GM23338 (cell line): ENCODE results near the gene WTIP. TPM values are rescaled to one million over a fixed set of nuclear protein-coding genes. Genes with fewer than 3 reads are reported as not detected.

Source experiments
- ATAC-seq: fragments of 200-7000 bp; cut with Tn5 transposase; 3 replicates; pipeline ENCODE4 v1.9.1; 2020
- DNase-seq: peaks from one replicate; pipeline ENCODE4 v3.0.0-alpha.2; 2015; ENCODE audit warnings: low spot score
- H2AFZ ChIP-seq: fragments of 200-600 bp; sonication (generic); 2 replicates; pipeline ENCODE4 v1.8.0; 2016; ENCODE audit warnings: antibody characterized with exemption, mild to moderate bottlenecking, moderate library complexity
- H3F3A ChIP-seq: fragments of 200-600 bp; sonication (generic); replicated peaks from 2 replicates; pipeline ENCODE4 v1.8.0; 2017; ENCODE audit warnings: antibody characterized with exemption, mixed run types, low read depth
- H3K27ac ChIP-seq: fragments of 200-600 bp; sonication (generic); 2 replicates; pipeline ENCODE4 v1.6.1; 2016; ENCODE audit warnings: low read depth
- H3K27me3 ChIP-seq: fragments of 200-600 bp; sonication (generic); 2 replicates; pipeline ENCODE4 v1.8.0; 2016; ENCODE audit warnings: mild to moderate bottlenecking, mixed run types, moderate library complexity; ENCODE audit not compliant: insufficient read depth
- H3K36me3 ChIP-seq: fragments of 200-600 bp; sonication (generic); 2 replicates; pipeline ENCODE4 v1.8.0; 2016; ENCODE audit warnings: mild to moderate bottlenecking; ENCODE audit not compliant: insufficient read depth
- H3K4me1 ChIP-seq: fragments of 200-600 bp; sonication (generic); 2 replicates; pipeline ENCODE4 v1.8.0; 2016; ENCODE audit warnings: mild to moderate bottlenecking, moderate library complexity; ENCODE audit not compliant: insufficient read depth
- H3K4me2 ChIP-seq: fragments of 200-600 bp; sonication (generic); 2 replicates; pipeline ENCODE4 v1.7.1; 2017; ENCODE audit warnings: mixed run types
- H3K4me3 ChIP-seq: fragments of 200-600 bp; sonication (generic); 2 replicates; pipeline ENCODE4 v1.6.1; 2016; ENCODE audit warnings: mixed run types
- H3K79me2 ChIP-seq: fragments of 200-600 bp; sonication (generic); replicated peaks from 2 replicates; pipeline ENCODE4 v1.8.0; 2017; ENCODE audit warnings: mild to moderate bottlenecking; ENCODE audit not compliant: insufficient read depth
- H3K9me2 ChIP-seq: fragments of 200-600 bp; sonication (generic); 2 replicates; pipeline ENCODE4 v1.8.0; 2017; ENCODE audit not compliant: insufficient read depth
- H4K20me1 ChIP-seq: fragments of 200-600 bp; sonication (generic); replicated peaks from 2 replicates; pipeline ENCODE4 v1.8.0; 2017; ENCODE audit warnings: mild to moderate bottlenecking; ENCODE audit not compliant: insufficient read depth
- H3K27ac Mint-ChIP-seq: 2 replicates; pipeline ENCODE4 v1.8.0; 2020; ENCODE audit warnings: inconsistent platforms, mild to moderate bottlenecking, moderate library complexity, mixed read lengths
- H3K27me3 Mint-ChIP-seq: 3 replicates; pipeline ENCODE4 v1.8.0; 2022; ENCODE audit warnings: low read depth, mild to moderate bottlenecking, moderate library complexity, mixed read lengths, inconsistent platforms; ENCODE audit not compliant: insufficient read depth, poor library complexity
- H3K36me3 Mint-ChIP-seq: 3 replicates; pipeline ENCODE4 v1.8.0; 2021; ENCODE audit warnings: low read depth, mild to moderate bottlenecking, inconsistent platforms, moderate library complexity, mixed read lengths
- H3K4me1 Mint-ChIP-seq: 3 replicates; pipeline ENCODE4 v1.8.0; 2020; ENCODE audit warnings: mild to moderate bottlenecking, inconsistent platforms, mixed read lengths
- H3K4me3 Mint-ChIP-seq: 3 replicates; pipeline ENCODE4 v1.8.0; 2021; ENCODE audit warnings: moderate library complexity, mild to moderate bottlenecking, inconsistent platforms, mixed read lengths
- H3K9me3 Mint-ChIP-seq: 3 replicates; pipeline ENCODE4 v1.8.0; 2020; ENCODE audit warnings: moderate library complexity, mild to moderate bottlenecking, inconsistent platforms, mixed read lengths
- CTCF ChIP-seq, 2 experiments: fragments of 200-600 bp in 1 of 2; sonication (generic) in 1 of 2; conservative IDR thresholded peaks; 2 replicates each; pipeline versions ENCODE4 v1.5.1 to v1.6.1; 2016 to 2017; ENCODE audit warnings: antibody characterized with exemption in 2 of 2, low read depth in 2 of 2, mild to moderate bottlenecking in 2 of 2, moderate library complexity in 1 of 2
- ETS1 ChIP-seq: IDR thresholded peaks from 2 replicates; pipeline ENCODE4 v1.6.1; 2016; ENCODE audit warnings: antibody characterized with exemption
- POLR2AphosphoS5 ChIP-seq: IDR thresholded peaks from 2 replicates; pipeline ENCODE4 v1.6.1; 2016; ENCODE audit warnings: antibody characterized with exemption, low read depth
- polyA plus RNA-seq: library from polyadenylated mRNA; unstranded; fragments of >200 nt; fragmentation: Nextera tagmentation; extraction: Ambion mirVana; gene quantifications from 2 replicates; pipeline ENCODE4 v1.2.1, GENCODE V29; 2016
- total RNA-seq: library from RNA; depleted of rRNA; stranded (reverse); fragments of >200 nt; shearing (Covaris generic); gene quantifications from 2 replicates; pipeline ENCODE4 v1.2.3, GENCODE V29; 2014

Gene WTIP
- total and polyA plus RNA-seq, 2 experiments from 2014 or later = 0.47 to 8.9 TPM

GRCh38 chr19:34500656-34501120, 19.1 kb downstream of the WTIP start:
- Histone ChIP-seq H3K36me3 (no peaks in the 10 kb centered on the region), H3F3A (no peaks in the 10 kb centered on the region), H3K4me2 (peak overlapping the region; percentile 78), H3K9me2 (no peaks in the 10 kb centered on the region), H2AFZ (0 out of 2 replicates have a peak overlapping the region, but pooled peaks have one; percentile 47), H3K27me3 (peaks cover 16% of the 10 kb centered on the region), H4K20me1 (no peaks in the 10 kb centered on the region; the same call in none of the 2 replicates), H3K4me3 (peak overlapping the region; percentile 50), H3K79me2 (no peaks in the 10 kb centered on the region), H3K27ac (no peak overlapping the region), H3K4me1 (no peaks in the 10 kb centered on the region)
- no peak overlapping the region for H3K4me3 Mint-ChIP-seq
- H3K27me3 Mint-ChIP-seq = peaks cover 9% of the 10 kb centered on the region
- H3K36me3 Mint-ChIP-seq = peaks cover 11% of the 10 kb centered on the region; the same call in 2 of the 3 replicates
- ATAC-seq (peak; percentile 17), DNase-seq (peak; percentile 24)
- H3K27ac Mint-ChIP-seq = no peak overlapping the region
- peaks cover 11% of the 10 kb centered on the region for H3K4me1 Mint-ChIP-seq
- TF ChIP-seq POLR2AphosphoS5 (no peak), ETS1 (no peak)
- no peaks in the 10 kb centered on the region for H3K9me3 Mint-ChIP-seq

GRCh38 chr19:34501339-34502320, 20.1 kb downstream of the WTIP start:
- Histone ChIP-seq H3K9me2 (no peaks in the 10 kb centered on the region), H2AFZ (0 out of 2 replicates have a peak overlapping the region, but pooled peaks have one; percentile 47), H3K36me3 (no peaks in the 10 kb centered on the region), H3K4me3 (peak overlapping the region; percentile 50), H3K4me2 (peak overlapping the region; percentile 78), H4K20me1 (no peaks in the 10 kb centered on the region; the same call in none of the 2 replicates), H3K27ac (no peak overlapping the region), H3F3A (no peaks in the 10 kb centered on the region), H3K27me3 (peaks cover 16% of the 10 kb centered on the region), H3K4me1 (no peaks in the 10 kb centered on the region), H3K79me2 (no peaks in the 10 kb centered on the region)
- peaks cover 11% of the 10 kb centered on the region for H3K27me3 Mint-ChIP-seq
- peaks cover 9% of the 10 kb centered on the region; the same call in 2 of the 3 replicates for H3K36me3 Mint-ChIP-seq
- TF ChIP-seq POLR2AphosphoS5 (no peak), CTCF (conservative IDR thresholded peaks at IDR 0.05; ENCODE audit: low read depth in 2 of 2) (peak; percentile 94 to 100)
- no peak overlapping the region for H3K4me3 Mint-ChIP-seq
- H3K27ac Mint-ChIP-seq = no peak overlapping the region
- no peaks in the 10 kb centered on the region for H3K9me3 Mint-ChIP-seq
- peak; percentile 71 for ATAC-seq
- peak; percentile 93 for DNase-seq
- H3K4me1 Mint-ChIP-seq = peaks cover 11% of the 10 kb centered on the region
